ENCODE results near the gene LRRN2. TPM values are rescaled to one million over a fixed set of nuclear protein-coding genes. Genes with fewer than 3 reads are reported as not detected.
A peak's percentile ranks its signal among the peaks of the same experiment; 100 is the strongest.

The LRRN2 gene
- polyA plus RNA-seq, 2 of the 4 experiments (the other 2 are of a cell fraction): 3.6 to 6.6 TPM

DNA sequence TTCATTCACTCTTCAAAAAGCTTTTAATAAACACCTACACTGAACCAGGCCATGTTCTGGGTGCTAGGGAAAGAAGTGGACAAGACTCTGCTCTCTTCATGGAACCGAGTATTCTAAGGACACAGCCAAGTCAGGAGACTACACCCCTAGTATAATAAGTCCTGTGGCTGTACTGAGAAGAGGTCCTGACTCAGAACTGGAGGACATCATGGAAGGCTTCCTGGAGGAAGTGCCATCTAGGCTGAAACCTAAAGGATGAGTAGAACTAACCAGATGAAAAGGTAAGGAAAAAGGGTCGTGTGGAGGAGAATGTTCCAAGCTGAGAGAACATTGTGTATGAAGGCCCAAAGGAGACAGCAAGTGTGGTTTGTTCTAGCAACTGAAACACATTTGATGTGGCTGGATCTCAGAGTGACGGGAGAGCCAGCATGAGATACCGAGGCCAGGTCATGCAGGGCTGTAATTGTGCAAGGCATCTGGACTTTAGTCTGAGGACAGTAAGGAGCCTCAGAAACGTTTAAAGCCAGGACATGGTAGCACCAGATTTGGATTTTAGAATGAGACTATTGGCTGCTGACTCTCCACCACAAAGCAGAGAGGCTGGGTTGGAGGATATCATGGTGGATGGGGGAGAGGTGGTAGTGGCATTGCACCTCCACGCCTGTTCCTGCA, 82.5 kb downstream of the LRRN2 start:
- CTCF ChIA-PET: interaction anchor here (1.1 to 1.2 kb wide), 2 partner anchors 144 to 459 kb away, joined by 3 read pairs; no protein-coding TSS in a partner anchor

DNA sequence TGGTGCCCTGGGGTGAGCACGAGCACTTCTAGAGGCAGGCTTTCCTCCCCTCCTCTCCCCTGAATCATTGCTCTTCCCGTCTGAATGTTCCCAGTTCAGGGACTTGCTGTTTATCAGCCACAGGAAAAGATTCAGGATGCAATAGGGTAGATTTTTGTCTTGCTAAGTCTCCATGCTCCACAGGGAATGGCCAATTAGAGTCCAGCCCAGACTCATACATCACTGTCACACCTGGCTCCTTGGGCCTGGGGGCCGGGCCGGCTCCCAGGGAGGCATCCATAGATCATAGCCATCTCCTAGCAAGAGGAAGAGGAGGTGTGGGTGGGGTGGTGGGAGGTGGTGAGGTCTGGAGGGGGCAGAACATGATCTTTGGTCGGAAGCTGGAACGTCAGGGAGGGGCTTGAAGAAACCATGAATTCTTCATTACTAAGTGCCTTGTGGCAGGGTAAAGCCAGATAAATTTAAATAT, 83.4 kb downstream of the LRRN2 start:
- no peak for TF ChIP-seq HDAC2 (IDR thresholded peaks at IDR 0.05)
- TF ChIP-seq, protein P1, sequence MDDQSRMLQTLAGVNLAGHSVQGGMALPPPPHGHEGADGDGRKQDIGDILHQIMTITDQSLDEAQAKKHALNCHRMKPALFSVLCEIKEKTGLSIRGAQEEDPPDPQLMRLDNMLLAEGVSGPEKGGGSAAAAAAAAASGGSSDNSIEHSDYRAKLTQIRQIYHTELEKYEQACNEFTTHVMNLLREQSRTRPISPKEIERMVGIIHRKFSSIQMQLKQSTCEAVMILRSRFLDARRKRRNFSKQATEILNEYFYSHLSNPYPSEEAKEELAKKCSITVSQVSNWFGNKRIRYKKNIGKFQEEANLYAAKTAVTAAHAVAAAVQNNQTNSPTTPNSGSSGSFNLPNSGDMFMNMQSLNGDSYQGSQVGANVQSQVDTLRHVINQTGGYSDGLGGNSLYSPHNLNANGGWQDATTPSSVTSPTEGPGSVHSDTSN (IDR thresholded peaks at IDR 0.05): no peak
- no peak for TF ChIP-seq TFCP2L1 (CRISPR knock-in tag; IDR thresholded peaks at IDR 0.05)
- no peak for TF ChIP-seq RNF2 (IDR thresholded peaks at IDR 0.05; ENCODE audit: borderline replicate concordance, low read depth)
- TF ChIP-seq EP300 (IDR thresholded peaks at IDR 0.05): no peak
- TF ChIP-seq MAFK (IDR thresholded peaks at IDR 0.05; ENCODE audit: partially characterized antibody): no peak
- TF ChIP-seq, protein P2, sequence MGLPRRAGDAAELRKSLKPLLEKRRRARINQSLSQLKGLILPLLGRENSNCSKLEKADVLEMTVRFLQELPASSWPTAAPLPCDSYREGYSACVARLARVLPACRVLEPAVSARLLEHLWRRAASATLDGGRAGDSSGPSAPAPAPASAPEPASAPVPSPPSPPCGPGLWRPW (IDR thresholded peaks at IDR 0.05): no peak
- no peak for TF ChIP-seq SREBF2 (IDR thresholded peaks at IDR 0.05)
- no peak for TF ChIP-seq CEBPB (IDR thresholded peaks at IDR 0.05)
- TF ChIP-seq PHF8 (IDR thresholded peaks at IDR 0.05; ENCODE audit: borderline replicate concordance, low read depth): no peak
- no peak for TF ChIP-seq ZSCAN20 (CRISPR knock-in tag; IDR thresholded peaks at IDR 0.05)
- TF ChIP-seq, protein P3, sequence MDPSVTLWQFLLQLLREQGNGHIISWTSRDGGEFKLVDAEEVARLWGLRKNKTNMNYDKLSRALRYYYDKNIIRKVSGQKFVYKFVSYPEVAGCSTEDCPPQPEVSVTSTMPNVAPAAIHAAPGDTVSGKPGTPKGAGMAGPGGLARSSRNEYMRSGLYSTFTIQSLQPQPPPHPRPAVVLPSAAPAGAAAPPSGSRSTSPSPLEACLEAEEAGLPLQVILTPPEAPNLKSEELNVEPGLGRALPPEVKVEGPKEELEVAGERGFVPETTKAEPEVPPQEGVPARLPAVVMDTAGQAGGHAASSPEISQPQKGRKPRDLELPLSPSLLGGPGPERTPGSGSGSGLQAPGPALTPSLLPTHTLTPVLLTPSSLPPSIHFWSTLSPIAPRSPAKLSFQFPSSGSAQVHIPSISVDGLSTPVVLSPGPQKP (IDR thresholded peaks at IDR 0.05; ENCODE audit: low read depth, low read length): no peak
- TF ChIP-seq MYC (IDR thresholded peaks at IDR 0.05; ENCODE audit: borderline replicate concordance, low read length): no peak
- no peak for TF ChIP-seq ESRRA (IDR thresholded peaks at IDR 0.05; ENCODE audit: borderline replicate concordance, low read length)
- POLR2A ChIA-PET: no interaction called here
- no peaks in the 10 kb centered on the region for H3K9me3 ChIP-seq
- ATAC-seq (no peak), DNase-seq (ENCODE audit: low read depth in 1 of 2, low spot score in 1 of 2) (no peak), FAIRE-seq (no peak)
- CTCF ChIA-PET: interaction anchor here (0.5 to 1.2 kb wide), 3 partner anchors 16 to 466 kb away, joined by 3 read pairs; no protein-coding TSS in a partner anchor
- WGBS (ENCODE audit: missing lambda C conversion rate): 57% methylated on average over 6 of the region's 6 CpGs
- no peak overlapping the region for H3K27ac ChIP-seq
- H3K4me3 ChIP-seq: no peak overlapping the region
- H3K4me2 ChIP-seq: no peak overlapping the region
- H3K4me1 ChIP-seq: no peaks in the 10 kb centered on the region

More for the DNA sequence above, 82.5 kb downstream of the LRRN2 start:
- H3K9me3 ChIP-seq: no peaks in the 10 kb centered on the region
- H3K4me3 ChIP-seq: no peak overlapping the region
- POLR2A ChIA-PET: no interaction called here
- 45% methylated on average over 6 of the region's 6 CpGs for WGBS (ENCODE audit: missing lambda C conversion rate)
- H3K4me2 ChIP-seq: no peak overlapping the region
- no peak overlapping the region for H3K27ac ChIP-seq
- DNase-seq (ENCODE audit: low read depth in 1 of 2, low spot score in 1 of 2) (no peak), ATAC-seq (no peak), FAIRE-seq (no peak)
- TF ChIP-seq ZFP36 (IDR thresholded peaks at IDR 0.05; ENCODE audit: borderline replicate concordance, partially characterized antibody) (peak; percentile 65), CBX2 (IDR thresholded peaks at IDR 0.05; ENCODE audit: borderline replicate concordance, low read depth) (no peak)
- H3K4me1 ChIP-seq: no peaks in the 10 kb centered on the region

DNA sequence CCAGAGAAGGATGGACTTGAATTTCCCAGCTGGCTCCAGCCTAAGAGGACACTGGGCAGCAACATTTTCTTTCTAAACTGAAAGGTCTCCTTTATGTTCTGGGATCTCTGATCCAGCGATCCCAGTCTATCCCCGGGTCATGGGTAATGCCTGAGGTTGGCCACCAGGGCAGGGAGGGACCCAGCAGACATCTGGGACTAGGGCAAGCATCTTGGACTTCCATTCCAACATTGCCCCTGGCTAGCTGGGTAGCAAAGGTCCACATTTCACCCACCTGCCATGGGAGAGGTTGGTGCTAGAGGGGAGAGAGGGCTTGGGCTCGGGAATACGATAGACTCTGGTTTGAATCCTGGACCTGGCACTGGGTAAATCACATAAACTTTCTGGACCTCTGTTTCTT, 84.6 kb downstream of the LRRN2 start:
- Histone ChIP-seq H3K4me2 (no peak overlapping the region), H3K27ac (no peak overlapping the region), H3K9me3 (no peaks in the 10 kb centered on the region), H3K4me1 (no peaks in the 10 kb centered on the region), H3K4me3 (no peak overlapping the region)
- ATAC-seq (peak; percentile 89 to 93), FAIRE-seq (no peak), DNase-seq (ENCODE audit: low read depth in 1 of 2, low spot score in 1 of 2) (peak; percentile 23 to 66)
- POLR2A ChIA-PET: no interaction called here
- 45% methylated on average over 4 of the region's 4 CpGs for WGBS (ENCODE audit: missing lambda C conversion rate)
- CTCF ChIA-PET: interaction anchor here (0.9 to 1.6 kb wide), 4 partner anchors 8 to 206 kb away, joined by 3 to 6 read pairs (median 4); no protein-coding TSS in a partner anchor
- TF ChIP-seq ZNF302 (CRISPR knock-in tag; IDR thresholded peaks at IDR 0.05) (no peak), RAD21 (conservative IDR thresholded peaks at IDR 0.05 in 1 of 2, IDR thresholded peaks at IDR 0.05 in 1 of 2) (0 out of 5 replicates have a peak, but pooled peaks of 1 of the 2 experiments have one; percentile 9)

All from A549 (cell line).